HG02798 (cell line): ENCODE results near the gene MGAT2.
A peak's percentile ranks its signal among the peaks of the same experiment; 100 is the strongest.
"Not testable (repeated sequence)": the region's sequence is repeated elsewhere in the genome, so short reads cannot be mapped to it uniquely, and the experiment has no call there.

Experiments used
- ATAC-seq: cut with Tn5 transposase; IDR thresholded peaks from one replicate; pipeline ENCODE4 v1.9.1; 2021; ENCODE audit warnings: mild to moderate bottlenecking; ENCODE audit not compliant: unreplicated experiment, poor library complexity

The MGAT2 gene

GRCh38 chr14:49620182-49621113 is at the start of gene MGAT2, which contains the start of gene RPL36AL:
TSS of gene MGAT2 (plus strand) at chr14:49620799. CDS start at chr14:49621269, 470 bp downstream.
TSS of gene RPL36AL (minus strand) at chr14:49620626. CDS start at chr14:49619104, 1,522 bp downstream.
- peak; percentile 91 for ATAC-seq

GRCh38 chr14:49574038-49574437 is 46.6 kb upstream of the MGAT2 start:
- ATAC-seq: no peak

- ATAC-seq: no peak
Observed at GRCh38 chr14:49578141-49578540, 42.5 kb upstream of the MGAT2 start.

GRCh38 chr14:49579841-49580240 is 40.8 kb upstream of the MGAT2 start:
- no peak for ATAC-seq

GRCh38 chr14:49581209-49582112 is 39.1 kb upstream of the MGAT2 start:
- no peak for ATAC-seq

GRCh38 chr14:49582113-49582977 is 38.3 kb upstream of the MGAT2 start:
- ATAC-seq: no peak

GRCh38 chr14:49583629-49584028 is 37.0 kb upstream of the MGAT2 start:
- ATAC-seq: no peak

GRCh38 chr14:49584058-49584457 is 36.5 kb upstream of the MGAT2 start:
- ATAC-seq: no peak

- not testable (repeated sequence) for ATAC-seq
Observed at GRCh38 chr14:49584981-49585640, 35.5 kb upstream of the MGAT2 start.

GRCh38 chr14:49585803-49586672 is 34.6 kb upstream of the MGAT2 start, which contains the start of gene RPS29:
TSS of gene RPS29 (minus strand) at chr14:49586380. CDS start at chr14:49586346, 34 bp downstream.
- peak; percentile 91 for ATAC-seq

- peak; percentile 30 for ATAC-seq
Observed at GRCh38 chr14:49586673-49587460, 33.7 kb upstream of the MGAT2 start.

- ATAC-seq: no peak
Observed at GRCh38 chr14:49589387-49589786, 31.2 kb upstream of the MGAT2 start.

GRCh38 chr14:49593016-49593415 is 27.6 kb upstream of the MGAT2 start:
- ATAC-seq: no peak

GRCh38 chr14:49594347-49595091 is 26.1 kb upstream of the MGAT2 start:
- peak; percentile 24 for ATAC-seq

GRCh38 chr14:49598189-49598484 is 22.5 kb upstream of the MGAT2 start:
- ATAC-seq: no peak

GRCh38 chr14:49598485-49599300 is 21.9 kb upstream of the MGAT2 start, which contains the start of gene LRR1:
TSS of gene LRR1 (plus strand) at chr14:49598940. CDS start at chr14:49599021, 81 bp downstream.
- ATAC-seq: peak; percentile 65
